ENCODE results near the gene NCAPD3. TPM values are rescaled to one million over a fixed set of nuclear protein-coding genes. Genes with fewer than 3 reads are reported as not detected.

NCAPD3 gene
- total and polyA plus RNA-seq, 2 of the 13 experiments (the other 11 are each of a cell fraction or from before 2014, with no cell fraction given), result 20.7 to 25.6 TPM

DNA sequence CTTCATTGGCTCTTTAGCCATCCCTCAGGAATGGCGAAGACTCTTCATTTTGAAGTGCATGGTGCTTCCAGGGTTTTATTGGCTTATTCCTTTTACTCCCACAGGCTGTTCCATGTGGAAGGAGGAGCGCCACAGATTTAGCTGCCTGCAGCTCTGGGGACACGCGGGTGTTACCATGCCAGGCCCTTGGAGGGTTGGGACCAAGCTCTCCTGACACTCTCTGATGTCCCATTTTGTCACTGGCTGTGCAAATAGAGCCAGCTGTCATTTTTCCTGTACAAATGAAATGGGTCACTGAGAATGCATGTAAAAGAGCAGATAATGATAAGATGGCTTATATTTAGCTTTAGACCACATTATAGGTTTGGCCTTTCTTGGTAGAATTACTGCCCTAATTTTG, 20.1 kb upstream of the NCAPD3 start (continued):
- TF ChIP-seq, protein P1, sequence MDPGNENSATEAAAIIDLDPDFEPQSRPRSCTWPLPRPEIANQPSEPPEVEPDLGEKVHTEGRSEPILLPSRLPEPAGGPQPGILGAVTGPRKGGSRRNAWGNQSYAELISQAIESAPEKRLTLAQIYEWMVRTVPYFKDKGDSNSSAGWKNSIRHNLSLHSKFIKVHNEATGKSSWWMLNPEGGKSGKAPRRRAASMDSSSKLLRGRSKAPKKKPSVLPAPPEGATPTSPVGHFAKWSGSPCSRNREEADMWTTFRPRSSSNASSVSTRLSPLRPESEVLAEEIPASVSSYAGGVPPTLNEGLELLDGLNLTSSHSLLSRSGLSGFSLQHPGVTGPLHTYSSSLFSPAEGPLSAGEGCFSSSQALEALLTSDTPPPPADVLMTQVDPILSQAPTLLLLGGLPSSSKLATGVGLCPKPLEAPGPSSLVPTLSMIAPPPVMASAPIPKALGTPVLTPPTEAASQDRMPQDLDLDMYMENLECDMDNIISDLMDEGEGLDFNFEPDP (CRISPR knock-in tag; conservative IDR thresholded peaks at IDR 0.05), result no peak
- TF ChIP-seq ZNF792 (CRISPR knock-in tag; IDR thresholded peaks at IDR 0.05), result no peak
- TF ChIP-seq NCOA5 (CRISPR knock-in tag; IDR thresholded peaks at IDR 0.05), result no peak
- TF ChIP-seq ZNF317 (CRISPR knock-in tag; IDR thresholded peaks at IDR 0.05), result no peak
- TF ChIP-seq NR3C1 (CRISPR knock-in tag; IDR thresholded peaks at IDR 0.05), result no peak
- TF ChIP-seq ARNT2 (CRISPR knock-in tag; IDR thresholded peaks at IDR 0.05; ENCODE audit: low read depth), result no peak
- no peak for TF ChIP-seq MAF1 (CRISPR knock-in tag; IDR thresholded peaks at IDR 0.05; ENCODE audit: borderline replicate concordance)
- no peak for TF ChIP-seq ZNF570 (CRISPR knock-in tag; IDR thresholded peaks at IDR 0.05; ENCODE audit: borderline replicate concordance)
- TF ChIP-seq TCF7L2 (IDR thresholded peaks at IDR 0.05; ENCODE audit: low read depth, low read length), result no peak
- TF ChIP-seq NFIB (CRISPR knock-in tag; IDR thresholded peaks at IDR 0.05; ENCODE audit: borderline replicate concordance), result no peak
- no peak for TF ChIP-seq RBAK (CRISPR knock-in tag; IDR thresholded peaks at IDR 0.05)

DNA sequence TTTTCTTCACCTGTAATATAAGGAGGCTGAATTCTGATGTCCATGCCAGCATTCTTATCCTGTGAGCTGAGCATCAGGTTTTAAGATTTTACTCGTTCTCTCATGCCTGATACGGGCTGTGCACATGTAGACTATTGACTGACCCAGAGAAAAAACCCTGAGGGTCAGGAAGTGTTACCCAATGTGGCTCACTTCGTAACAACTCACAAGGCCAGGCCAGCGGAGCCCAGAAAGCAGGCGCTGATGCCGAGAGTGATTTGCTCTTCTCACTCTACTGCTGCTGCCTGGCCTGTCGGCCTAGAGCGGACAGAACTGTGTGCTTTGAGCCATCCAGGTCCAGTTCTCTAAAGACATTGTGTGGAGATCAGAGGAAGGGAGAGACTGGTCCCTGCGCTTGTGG, 18.6 kb upstream of the NCAPD3 start:
- Histone ChIP-seq H3K27ac (ENCODE audit: extremely low read length, insufficient read depth, low read length) (no peak overlapping the region), H3K9ac (ENCODE audit: insufficient read depth, low read depth, low read length) (no peak overlapping the region), H3K9me3 (ENCODE audit: low read length) (no peaks in the 10 kb centered on the region), H2AFZ (ENCODE audit: low read length) (no peak overlapping the region), H3K4me3 (replicated peaks in 1 of 3; ENCODE audit: insufficient read depth in 1 of 3, low read depth in 2 of 3, low read length in 3 of 3) (no peak overlapping the region), H3K4me2 (ENCODE audit: low read depth, low read length) (no peak overlapping the region), H3K79me2 (ENCODE audit: insufficient read depth, low read length) (no peaks in the 10 kb centered on the region), H3K36me3 (replicated peaks in 1 of 2; ENCODE audit: control insufficient read depth in 1 of 2, insufficient read depth in 2 of 2, low read length in 2 of 2) (peaks cover 6 to 28% of the 10 kb centered on the region in 2 experiments; a peak in 4 of 5 replicates), H3K27me3 (ENCODE audit: control insufficient read depth in 1 of 2, insufficient read depth in 2 of 2, low read length in 2 of 2) (no peaks in the 10 kb centered on the region), H4K20me1 (ENCODE audit: insufficient read depth, low read length) (no peaks in the 10 kb centered on the region), H3K4me1 (ENCODE audit: insufficient read depth, low read length) (no peaks in the 10 kb centered on the region)
- CTCF ChIA-PET (ENCODE audit: low intra/inter-chr PET ratio, low total read pairs), result no interaction called here
- 87% methylated on average over 9 of the region's 9 CpGs for WGBS (ENCODE audit: low lambda C conversion rate)
- in situ Hi-C loops (cut with HindIII; ENCODE audit: extremely low pct_ligation_motif_present, low pct_unique_long_range_greater_than_20kb), result no loop called here
- no peak for ATAC-seq
- no peak for FAIRE-seq
- no peak for DNase-seq (ENCODE audit: low spot score)
- BruUV-seq (replicated peaks), result no TSS peak
- intact Hi-C loops (cut with micrococcal nuclease; ENCODE audit: unreplicated experiment), result no loop called here
- POLR2A ChIA-PET, result no interaction called here
- TF ChIP-seq JARID2 (CRISPR knock-in tag; IDR thresholded peaks at IDR 0.05; ENCODE audit: insufficient replicate concordance), result no peak
- no peak for TF ChIP-seq ZNF337 (CRISPR knock-in tag; IDR thresholded peaks at IDR 0.05; ENCODE audit: borderline replicate concordance, low read depth)
- no peak for TF ChIP-seq SAP130 (CRISPR knock-in tag; IDR thresholded peaks at IDR 0.05; ENCODE audit: low read depth)
- TF ChIP-seq HCFC1 (IDR thresholded peaks at IDR 0.05; ENCODE audit: low read depth, low read length), result no peak
- TF ChIP-seq ZNF18 (CRISPR knock-in tag; IDR thresholded peaks at IDR 0.05; ENCODE audit: insufficient replicate concordance), result no peak
- no peak for TF ChIP-seq ZNF703 (CRISPR knock-in tag; IDR thresholded peaks at IDR 0.05; ENCODE audit: borderline replicate concordance)
- TF ChIP-seq TBL1XR1 (IDR thresholded peaks at IDR 0.05; ENCODE audit: borderline replicate concordance, low read length, partially characterized antibody), result no peak
- TF ChIP-seq, protein P2, sequence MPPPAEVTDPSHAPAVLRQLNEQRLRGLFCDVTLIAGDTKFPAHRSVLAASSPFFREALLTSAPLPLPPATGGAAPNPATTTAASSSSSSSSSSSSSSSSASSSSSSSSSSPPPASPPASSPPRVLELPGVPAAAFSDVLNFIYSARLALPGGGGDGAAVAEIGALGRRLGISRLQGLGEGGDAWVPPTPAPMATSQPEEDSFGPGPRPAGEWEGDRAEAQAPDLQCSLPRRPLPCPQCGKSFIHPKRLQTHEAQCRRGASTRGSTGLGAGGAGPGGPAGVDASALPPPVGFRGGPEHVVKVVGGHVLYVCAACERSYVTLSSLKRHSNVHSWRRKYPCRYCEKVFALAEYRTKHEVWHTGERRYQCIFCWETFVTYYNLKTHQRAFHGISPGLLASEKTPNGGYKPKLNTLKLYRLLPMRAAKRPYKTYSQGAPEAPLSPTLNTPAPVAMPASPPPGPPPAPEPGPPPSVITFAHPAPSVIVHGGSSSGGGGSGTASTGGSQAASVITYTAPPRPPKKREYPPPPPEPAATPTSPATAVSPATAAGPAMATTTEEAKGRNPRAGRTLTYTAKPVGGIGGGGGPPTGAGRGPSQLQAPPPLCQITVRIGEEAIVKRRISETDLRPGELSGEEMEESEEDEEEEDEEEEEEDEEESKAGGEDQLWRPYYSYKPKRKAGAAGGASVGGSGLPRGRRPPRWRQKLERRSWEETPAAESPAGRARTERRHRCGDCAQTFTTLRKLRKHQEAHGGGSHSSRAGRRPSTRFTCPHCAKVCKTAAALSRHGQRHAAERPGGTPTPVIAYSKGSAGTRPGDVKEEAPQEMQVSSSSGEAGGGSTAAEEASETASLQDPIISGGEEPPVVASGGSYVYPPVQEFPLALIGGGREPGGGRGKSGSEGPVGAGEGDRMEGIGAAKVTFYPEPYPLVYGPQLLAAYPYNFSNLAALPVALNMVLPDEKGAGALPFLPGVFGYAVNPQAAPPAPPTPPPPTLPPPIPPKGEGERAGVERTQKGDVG (CRISPR knock-in tag; IDR thresholded peaks at IDR 0.05; ENCODE audit: borderline replicate concordance), result no peak
